ENCODE data around the gene TTLL12.

TTLL12 gene

DNA sequence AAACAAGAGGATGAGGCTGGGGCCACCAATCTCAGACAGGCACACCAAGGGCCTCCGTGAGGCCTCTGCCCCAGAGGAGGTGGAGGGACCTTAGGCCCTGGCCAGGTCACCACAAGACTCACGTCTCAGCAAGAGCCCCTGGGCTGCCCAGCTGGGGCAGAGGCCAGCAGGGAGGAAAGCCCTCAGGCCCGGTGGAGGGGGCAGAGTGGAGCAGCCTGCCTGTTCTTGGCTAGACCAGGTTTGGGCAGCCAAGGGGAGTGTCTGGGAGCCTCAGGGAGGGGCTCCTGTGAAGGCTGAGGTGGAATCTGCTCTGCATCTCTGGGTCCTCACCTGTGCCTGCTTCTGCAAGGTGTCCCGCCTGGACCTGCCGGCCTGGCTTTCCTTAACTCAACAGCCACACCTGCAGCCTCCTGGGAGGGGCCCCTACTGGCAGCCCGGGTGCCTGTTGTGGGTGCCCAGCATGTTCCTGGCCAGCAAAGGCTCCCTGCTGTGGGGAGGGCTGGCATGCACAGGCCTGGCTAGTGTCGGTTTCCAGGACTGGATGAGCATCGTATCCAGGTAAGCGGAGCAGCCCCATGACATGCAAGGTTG lies 11.9 kb downstream of the TTLL12 start:
- TF ChIP-seq, protein P1, sequence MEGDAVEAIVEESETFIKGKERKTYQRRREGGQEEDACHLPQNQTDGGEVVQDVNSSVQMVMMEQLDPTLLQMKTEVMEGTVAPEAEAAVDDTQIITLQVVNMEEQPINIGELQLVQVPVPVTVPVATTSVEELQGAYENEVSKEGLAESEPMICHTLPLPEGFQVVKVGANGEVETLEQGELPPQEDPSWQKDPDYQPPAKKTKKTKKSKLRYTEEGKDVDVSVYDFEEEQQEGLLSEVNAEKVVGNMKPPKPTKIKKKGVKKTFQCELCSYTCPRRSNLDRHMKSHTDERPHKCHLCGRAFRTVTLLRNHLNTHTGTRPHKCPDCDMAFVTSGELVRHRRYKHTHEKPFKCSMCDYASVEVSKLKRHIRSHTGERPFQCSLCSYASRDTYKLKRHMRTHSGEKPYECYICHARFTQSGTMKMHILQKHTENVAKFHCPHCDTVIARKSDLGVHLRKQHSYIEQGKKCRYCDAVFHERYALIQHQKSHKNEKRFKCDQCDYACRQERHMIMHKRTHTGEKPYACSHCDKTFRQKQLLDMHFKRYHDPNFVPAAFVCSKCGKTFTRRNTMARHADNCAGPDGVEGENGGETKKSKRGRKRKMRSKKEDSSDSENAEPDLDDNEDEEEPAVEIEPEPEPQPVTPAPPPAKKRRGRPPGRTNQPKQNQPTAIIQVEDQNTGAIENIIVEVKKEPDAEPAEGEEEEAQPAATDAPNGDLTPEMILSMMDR (IDR thresholded peaks at IDR 0.05; ENCODE audit: insufficient read depth, low read depth, low read length, missing control alignments) = no peak
- DNase-seq (ENCODE audit: low read depth) = no peak
- H3K4me3 ChIP-seq (ENCODE audit: low read depth, low read length) = no peak overlapping the region

DNA sequence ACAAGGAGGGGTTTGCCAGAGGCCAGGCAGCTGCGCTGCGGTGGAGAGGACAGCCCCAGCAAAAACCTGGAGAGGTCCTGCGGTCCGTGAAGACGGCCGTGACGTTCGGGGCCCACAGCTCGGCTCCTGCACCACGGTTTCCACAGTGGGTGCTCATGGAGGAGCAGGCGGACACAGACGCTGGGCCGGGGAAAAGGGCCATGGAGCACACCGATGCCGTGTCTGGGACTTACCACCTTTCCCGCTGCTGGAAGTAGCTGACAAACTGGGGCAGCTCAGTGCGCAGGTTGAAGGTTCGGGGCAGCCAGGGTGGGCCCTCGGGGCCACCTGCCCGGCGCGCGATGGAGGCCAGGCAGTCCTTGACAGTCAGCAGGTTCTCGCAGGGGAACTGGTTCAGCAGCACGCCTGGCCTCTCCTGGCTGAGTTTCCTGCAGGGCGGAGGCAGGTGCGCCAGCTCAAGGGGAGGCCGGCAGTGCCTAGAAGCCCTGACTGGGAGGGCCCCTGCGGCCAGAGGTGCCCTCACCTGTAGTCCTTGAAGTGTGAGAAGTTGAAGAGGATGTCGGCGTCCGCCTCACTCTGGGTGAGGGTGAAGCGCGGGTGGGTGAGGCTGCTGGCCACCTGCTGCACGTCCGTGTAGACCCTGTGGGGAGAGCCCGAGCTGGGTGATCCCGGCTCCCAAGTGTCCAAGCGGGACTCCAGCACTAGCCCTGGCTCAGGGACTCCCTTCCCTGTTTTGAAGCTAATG lies 12.8 kb downstream of the TTLL12 start:
- no peak for DNase-seq (ENCODE audit: low read depth)
- TF ChIP-seq, protein P1 (IDR thresholded peaks at IDR 0.05; ENCODE audit: insufficient read depth, low read depth, low read length, missing control alignments) = no peak

DNA sequence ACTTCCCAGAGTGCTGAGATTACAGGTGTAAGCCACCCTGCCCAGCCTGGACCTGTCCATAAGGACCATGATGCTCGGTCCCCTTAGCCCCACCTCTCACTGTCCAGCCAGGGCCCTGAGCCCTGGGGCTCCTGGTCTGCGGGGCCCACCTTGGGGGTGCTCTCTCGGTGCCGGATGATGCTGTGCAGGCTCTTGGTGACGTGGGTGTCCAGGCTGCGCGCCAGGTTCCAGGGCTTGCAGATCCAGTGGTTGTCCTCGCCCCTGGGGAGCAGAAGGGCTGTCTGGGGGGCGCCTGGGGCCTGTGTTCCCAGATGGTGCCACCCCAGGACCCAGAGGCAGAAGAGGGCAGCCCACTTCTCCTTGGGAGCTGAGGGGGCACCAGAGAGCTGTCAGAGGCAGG lies 13.4 kb downstream of the TTLL12 start:
- no peak overlapping the region for H3K4me3 ChIP-seq (ENCODE audit: low read depth, low read length)
- TF ChIP-seq, protein P1 (IDR thresholded peaks at IDR 0.05; ENCODE audit: insufficient read depth, low read depth, low read length, missing control alignments) = no peak
- DNase-seq (ENCODE audit: low read depth) = no peak

More for the DNA sequence above, 12.8 kb downstream of the TTLL12 start:
- no peak overlapping the region for H3K4me3 ChIP-seq (ENCODE audit: low read depth, low read length)

DNA sequence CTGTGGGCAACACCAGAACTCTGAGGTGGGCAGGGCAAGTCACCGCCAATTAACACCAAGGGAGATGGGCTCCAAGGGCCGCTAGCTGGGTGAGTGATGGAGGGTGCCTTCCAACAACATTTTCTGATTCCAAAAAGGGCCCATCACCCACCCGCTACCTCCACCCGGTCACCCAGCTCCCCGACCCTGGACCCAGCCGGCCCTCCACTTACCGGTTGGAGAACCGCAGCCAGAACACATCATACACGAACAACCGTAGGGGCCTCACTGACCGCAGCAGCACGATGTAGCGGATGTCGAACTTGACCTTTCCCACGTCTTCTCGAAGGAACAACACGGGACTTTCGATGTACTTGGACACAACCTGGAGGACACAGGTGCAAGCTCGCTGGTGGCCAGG lies 14.7 kb downstream of the TTLL12 start:
- H3K4me3 ChIP-seq (ENCODE audit: low read depth, low read length) = no peak overlapping the region
- TF ChIP-seq, protein P1 (IDR thresholded peaks at IDR 0.05; ENCODE audit: insufficient read depth, low read depth, low read length, missing control alignments) = no peak
- DNase-seq (ENCODE audit: low read depth) = no peak

DNA sequence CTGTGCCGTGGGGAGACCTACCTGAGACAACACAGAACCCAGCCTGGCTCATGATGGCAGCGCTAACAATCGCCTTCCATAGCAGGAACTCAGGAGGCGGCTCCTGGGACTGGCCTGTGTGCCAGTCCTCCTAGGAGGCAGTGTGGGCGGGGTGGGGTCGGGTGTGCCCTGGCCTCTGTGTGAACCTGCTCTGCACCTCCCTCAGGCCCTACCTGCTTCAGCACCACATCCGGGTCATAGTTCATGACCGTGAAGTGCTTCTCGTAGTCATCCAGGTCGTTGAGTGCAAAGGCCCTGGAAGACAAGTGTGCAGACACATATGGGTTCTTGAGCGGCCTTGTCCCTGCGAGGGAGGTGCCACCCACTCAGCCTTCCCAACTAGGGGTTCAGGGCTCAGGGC lies 15.3 kb downstream of the TTLL12 start:
- H3K4me3 ChIP-seq (ENCODE audit: low read depth, low read length) = no peak overlapping the region
- DNase-seq (ENCODE audit: low read depth) = no peak
- TF ChIP-seq, protein P1 (IDR thresholded peaks at IDR 0.05; ENCODE audit: insufficient read depth, low read depth, low read length, missing control alignments) = no peak

DNA sequence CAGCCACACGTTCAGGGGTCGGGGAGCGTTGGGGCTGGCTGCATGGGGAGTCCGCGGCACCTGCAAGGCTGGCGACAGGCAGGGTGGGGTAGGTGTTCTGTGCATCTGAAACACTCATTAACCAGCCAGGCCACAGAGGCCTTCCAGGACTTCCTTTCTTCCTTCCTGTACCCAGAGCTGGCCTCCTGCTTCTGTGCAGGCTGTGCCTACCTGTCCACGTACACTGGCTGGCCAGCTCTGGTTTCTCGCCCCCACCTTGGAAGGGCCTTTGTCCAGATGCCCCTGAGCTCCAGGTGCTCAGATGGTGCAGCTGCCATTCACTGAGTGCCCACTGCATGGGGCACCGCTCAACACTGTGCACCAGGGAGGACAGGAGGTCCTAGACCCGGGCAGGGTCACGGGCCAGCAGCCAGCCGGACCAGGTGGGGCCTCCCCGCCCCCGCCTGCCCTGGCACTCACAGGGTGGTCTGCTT lies 15.9 kb downstream of the TTLL12 start:
- TF ChIP-seq, protein P1 (IDR thresholded peaks at IDR 0.05; ENCODE audit: insufficient read depth, low read depth, low read length, missing control alignments) = no peak
- no peak overlapping the region for H3K4me3 ChIP-seq (ENCODE audit: low read depth, low read length)
- DNase-seq (ENCODE audit: low read depth) = no peak

All from GM12865 (cell line).